HT-29 (cell line): Measurements from ENCODE around the gene YY1. TPM values are rescaled to one million over a fixed set of nuclear protein-coding genes. Genes with fewer than 3 reads are reported as not detected.
"Not testable (repeated sequence)": the region's sequence is repeated elsewhere in the genome, so short reads cannot be mapped to it uniquely, and the experiment has no call there.

ENCODE experiments used
- DNase-seq: peaks from one replicate; pipeline ENCODE4 v3.0.0-alpha.2; 2015; ENCODE audit warnings: low spot score
- total RNA-seq: library from RNA; depleted of rRNA; stranded (reverse); fragments of >200 nt; shearing (Covaris generic); gene quantifications from 2 replicates; pipeline ENCODE4 v1.2.3, GENCODE V29; 2014

The YY1 gene
- total RNA-seq, 1 experiment from 2014 or later, result 63.2 TPM

GRCh38 chr14:100295376-100296105 lies 56.6 kb downstream of the YY1 start:
- DNase-seq, result no peak

- DNase-seq, result no peak
Observed at GRCh38 chr14:100296106-100296651, 57.2 kb downstream of the YY1 start.

GRCh38 chr14:100296729-100297128 lies 57.8 kb downstream of the YY1 start:
- not testable (repeated sequence) for DNase-seq

DNA sequence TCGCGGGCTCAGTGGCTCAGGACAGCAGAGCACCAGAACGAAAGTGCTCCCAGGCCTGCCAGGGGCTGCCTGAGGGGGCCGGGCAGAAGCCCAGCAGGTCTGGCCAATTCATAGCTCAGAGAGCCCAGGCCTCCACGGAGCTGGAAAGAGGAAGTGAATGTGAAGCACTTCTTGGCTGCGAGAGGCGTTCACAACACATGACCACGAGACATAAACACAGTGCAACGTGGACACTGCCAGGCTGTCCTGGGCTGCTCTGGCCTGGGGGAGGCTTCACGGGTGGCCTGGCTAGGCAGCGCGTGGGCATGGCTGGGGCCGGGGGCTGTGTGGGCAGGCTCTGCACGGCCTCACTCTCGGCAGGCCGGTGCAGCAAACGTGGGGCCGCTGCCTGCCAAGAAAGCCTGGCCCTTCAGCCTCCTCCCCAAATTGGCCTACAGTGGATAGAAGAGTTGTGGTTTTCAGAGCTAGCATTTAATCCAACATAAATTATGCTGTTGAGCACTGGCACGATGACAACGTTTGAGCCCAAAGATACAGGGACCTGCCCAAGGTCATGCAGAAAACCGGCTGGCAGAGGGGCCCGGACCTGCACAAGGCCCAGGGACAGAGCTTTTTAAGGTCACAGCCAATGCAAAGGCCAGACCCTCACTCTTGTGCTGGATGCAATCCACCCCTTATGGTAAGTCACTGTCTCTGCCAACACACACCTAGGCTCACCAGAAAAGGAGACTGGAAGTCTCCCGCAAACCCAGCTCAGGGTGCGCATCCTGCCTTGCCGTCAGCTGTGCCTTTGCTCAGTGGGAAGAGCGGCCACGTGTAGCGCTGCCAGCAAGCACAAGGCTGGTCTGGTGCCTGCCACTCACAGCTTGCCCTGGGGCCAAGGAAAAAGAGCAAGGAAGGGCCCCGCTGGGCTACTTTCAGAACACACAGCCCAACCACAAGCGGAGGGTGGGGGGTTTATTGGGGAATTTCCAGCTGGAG lies 58.7 kb downstream of the YY1 start:
- DNase-seq, result no peak

GRCh38 chr14:100298551-100299237 lies 59.8 kb downstream of the YY1 start:
- no peak for DNase-seq

GRCh38 chr14:100299238-100299560 lies 60.3 kb downstream of the YY1 start:
- no peak for DNase-seq

DNA sequence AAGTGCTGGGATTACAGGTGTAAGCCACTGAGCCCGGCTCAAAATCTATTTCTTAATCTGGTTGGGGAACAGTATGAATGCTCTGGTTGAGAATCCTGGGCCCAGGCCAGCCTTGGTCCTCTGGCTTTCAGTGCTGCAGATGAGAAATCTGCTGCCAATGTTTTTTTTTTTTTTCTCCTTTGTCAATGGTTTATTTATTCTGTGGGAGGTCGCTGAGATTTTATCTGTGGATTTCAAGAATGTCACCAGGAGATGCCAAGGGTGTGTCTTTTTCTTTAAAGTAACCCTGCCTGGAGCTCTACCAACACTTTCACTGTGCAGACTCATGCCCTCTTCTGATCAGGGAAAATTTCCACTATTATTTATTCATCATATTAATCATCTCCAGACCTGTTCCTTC lies 63.7 kb downstream of the YY1 start:
- no peak for DNase-seq

GRCh38 chr14:100303179-100303578 lies 64.2 kb downstream of the YY1 start:
- DNase-seq, result peak; percentile 30

DNA sequence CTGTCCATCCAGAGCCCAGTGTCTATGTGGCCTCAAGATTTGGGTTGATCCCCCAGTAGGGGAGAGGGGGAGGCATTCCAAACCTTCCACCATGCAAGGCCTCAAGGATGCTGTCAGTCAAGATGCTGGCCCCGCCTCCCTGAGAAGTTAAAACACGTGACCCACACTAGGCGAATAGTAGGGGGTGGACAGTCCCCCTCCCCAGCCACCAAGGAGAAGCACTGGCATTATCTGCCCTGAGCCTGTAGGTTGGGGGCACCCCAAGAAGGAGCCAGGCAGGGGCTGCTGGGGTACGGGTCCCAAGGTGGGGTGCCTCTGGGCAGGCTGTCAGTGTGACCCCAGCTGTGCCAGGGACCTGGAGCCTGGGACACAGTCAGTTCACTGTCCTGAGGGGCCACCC lies 65.0 kb downstream of the YY1 start:
- no peak for DNase-seq

GRCh38 chr14:100304825-100305323 lies 65.9 kb downstream of the YY1 start:
- peak; percentile 52 for DNase-seq

- no peak for DNase-seq
Observed at GRCh38 chr14:100305324-100306100, 66.6 kb downstream of the YY1 start.

GRCh38 chr14:100306101-100306997 lies 67.4 kb downstream of the YY1 start, which contains the start of gene SLC25A29:
Gene SLC25A29 (minus strand): TSS chr14:100306444. CDS start chr14:100306232, 212 bp downstream.
- DNase-seq, result peak; percentile 55

GRCh38 chr14:100306998-100307765 lies 68.2 kb downstream of the YY1 start:
- no peak for DNase-seq

- DNase-seq, result no peak
Observed at GRCh38 chr14:100307766-100308426, 69.0 kb downstream of the YY1 start.

DNA sequence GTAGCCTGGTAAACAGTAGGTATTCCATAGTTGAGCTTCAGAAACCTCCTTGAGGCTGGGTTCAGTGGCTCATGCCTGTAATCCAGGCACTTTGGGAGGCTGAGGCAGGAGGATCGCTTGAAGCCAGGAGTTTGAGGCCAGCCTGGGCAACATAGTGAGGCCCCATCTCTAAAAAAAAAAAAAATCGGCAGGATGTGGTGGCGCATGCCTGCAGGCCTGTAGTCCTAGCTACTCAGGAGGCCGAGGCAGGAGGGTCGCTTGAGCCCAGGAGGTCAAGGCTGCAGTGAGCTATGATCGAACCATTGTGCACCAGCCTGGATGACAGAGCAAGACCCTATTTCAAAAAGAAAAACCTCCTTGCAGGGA lies 69.5 kb downstream of the YY1 start:
- not testable (repeated sequence) for DNase-seq

- no peak for DNase-seq
Observed at GRCh38 chr14:100309028-100309737, 70.2 kb downstream of the YY1 start.

GRCh38 chr14:100312110-100312876 lies 73.3 kb downstream of the YY1 start:
- DNase-seq, result not testable (repeated sequence)
